NCI-H1092 (cell line): Measurements from ENCODE around the gene SLC25A47.
"Not testable (repeated sequence)": the region's sequence is repeated elsewhere in the genome, so short reads cannot be mapped to it uniquely, and the experiment has no call there.

ENCODE experiments used
- DNase-seq: peaks from one replicate; lab custom pipeline; 2025; lab: John Stamatoyannopoulos, UW

The SLC25A47 gene

DNA sequence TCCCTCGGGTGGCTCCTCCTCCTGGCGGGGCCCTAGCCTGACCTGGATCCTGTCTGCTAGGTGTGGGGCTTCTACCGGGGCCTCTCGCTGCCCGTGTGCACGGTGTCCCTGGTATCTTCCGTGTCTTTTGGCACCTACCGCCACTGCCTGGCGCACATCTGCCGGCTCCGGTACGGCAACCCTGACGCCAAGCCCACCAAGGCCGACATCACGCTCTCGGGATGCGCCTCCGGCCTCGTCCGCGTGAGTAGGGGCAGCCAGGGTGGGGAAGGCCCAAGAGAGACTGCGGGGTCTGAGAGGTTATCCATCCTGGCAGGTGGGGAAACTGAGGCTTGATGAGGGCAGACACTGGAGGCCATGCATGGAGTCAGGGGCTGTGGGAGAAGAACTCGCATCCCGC lies 4.0 kb downstream of the SLC25A47 start:
- DNase-seq: no peak

DNA sequence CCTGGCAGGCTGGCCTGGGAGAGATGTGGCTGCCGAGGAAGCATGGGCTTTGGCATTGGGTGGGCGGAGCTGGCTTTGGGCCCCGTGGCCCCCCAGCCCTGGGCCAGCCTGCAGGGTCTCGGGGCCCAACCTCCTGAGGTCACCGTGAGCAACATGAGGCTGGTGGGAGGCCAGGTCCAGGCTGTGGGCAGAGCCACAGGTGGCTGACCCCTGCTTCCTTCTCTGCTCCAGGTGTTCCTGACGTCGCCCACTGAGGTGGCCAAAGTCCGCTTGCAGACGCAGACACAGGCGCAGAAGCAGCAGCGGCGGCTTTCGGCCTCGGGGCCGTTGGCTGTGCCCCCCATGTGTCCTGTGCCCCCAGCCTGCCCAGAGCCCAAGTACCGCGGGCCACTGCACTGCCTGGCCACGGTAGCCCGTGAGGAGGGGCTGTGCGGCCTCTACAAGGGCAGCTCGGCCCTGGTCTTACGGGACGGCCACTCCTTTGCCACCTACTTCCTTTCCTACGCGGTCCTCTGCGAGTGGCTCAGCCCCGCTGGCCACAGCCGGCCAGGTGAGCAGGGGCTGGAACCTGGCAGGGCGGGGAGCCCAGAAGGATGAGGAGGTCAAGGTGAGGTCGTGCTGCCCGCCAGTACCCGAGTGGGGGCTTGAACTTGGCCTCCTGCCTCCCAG lies 5.5 kb downstream of the SLC25A47 start:
- DNase-seq: no peak

DNA sequence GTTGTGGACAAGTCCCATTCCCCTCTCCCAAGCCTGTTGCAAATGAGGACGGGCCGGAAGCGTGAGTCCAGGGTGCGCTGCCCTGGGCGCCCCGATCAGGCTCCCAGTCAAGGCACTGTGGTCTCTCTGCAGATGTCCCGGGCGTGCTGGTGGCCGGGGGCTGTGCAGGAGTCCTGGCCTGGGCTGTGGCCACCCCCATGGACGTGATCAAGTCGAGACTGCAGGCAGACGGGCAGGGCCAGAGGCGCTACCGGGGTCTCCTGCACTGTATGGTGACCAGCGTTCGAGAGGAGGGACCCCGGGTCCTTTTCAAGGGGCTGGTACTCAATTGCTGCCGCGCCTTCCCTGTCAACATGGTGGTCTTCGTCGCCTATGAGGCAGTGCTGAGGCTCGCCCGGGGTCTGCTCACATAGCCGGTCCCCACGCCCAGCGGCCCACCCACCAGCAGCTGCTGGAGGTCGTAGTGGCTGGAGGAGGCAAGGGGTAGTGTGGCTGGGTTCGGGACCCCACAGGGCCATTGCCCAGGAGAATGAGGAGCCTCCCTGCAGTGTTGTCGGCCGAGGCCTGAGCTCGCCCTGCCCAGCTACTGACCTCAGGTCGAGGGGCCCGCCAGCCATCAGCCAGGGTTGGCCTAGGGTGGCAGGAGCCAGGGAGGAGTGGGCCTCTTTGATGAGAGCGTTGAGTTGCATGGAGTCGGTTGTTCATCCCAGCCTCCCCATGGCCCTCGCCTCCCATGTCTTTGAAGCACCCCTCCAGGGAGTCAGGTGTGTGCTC lies 6.3 kb downstream of the SLC25A47 start:
- DNase-seq: no peak

DNA sequence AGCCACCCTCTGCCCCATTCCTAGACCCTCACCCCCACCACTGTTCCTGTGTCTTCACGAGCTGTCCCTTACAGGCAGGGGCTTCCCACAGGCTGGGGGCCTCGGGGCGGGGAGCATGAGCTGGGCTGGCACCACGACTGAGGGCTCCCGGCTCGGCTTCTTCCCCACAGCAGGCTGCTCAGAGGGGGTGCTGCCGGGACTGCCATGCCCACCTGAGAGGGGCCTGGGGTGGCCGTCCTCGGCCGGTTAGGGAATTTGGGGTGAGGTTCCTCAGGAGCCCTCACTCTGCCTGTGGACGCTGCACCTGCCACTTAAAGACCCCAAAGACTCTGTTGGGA lies 6.8 kb downstream of the SLC25A47 start:
- no peak for DNase-seq

DNA sequence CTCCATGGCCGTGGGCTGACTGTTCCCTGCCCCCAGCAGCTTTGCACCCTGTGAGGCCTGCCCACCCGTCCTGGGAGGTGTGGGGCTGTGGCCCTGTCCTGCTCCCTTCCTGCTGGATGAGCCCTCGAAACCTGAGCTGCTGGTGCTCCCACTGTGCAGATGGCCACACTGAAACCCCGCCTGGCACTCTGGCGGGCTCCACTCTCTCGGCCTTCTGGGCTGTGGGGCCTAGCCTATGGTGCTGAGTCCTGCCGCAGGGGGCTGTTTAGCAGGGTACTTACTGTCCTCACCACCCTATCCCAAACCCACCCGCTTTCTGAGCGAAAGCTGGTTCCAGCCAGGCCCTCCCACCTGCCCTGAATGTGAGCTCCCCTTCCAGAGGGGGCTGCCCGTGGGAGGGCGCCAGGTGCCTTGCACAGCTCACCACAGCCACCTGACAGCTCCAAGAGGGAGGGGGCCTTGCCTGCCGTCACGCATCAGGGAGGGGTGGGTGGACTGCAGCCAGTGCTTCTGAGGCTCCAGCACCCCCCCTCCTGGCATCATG lies 7.3 kb downstream of the SLC25A47 start:
- no peak for DNase-seq

- DNase-seq: no peak
These were observed 9.0 kb downstream of the SLC25A47 start for GRCh38 chr14:100332071-100332639.

- no peak for DNase-seq
These were observed 9.7 kb downstream of the SLC25A47 start for GRCh38 chr14:100332797-100333196.

GRCh38 chr14:100333311-100333710 lies 10.2 kb downstream of the SLC25A47 start:
- DNase-seq: no peak

DNA sequence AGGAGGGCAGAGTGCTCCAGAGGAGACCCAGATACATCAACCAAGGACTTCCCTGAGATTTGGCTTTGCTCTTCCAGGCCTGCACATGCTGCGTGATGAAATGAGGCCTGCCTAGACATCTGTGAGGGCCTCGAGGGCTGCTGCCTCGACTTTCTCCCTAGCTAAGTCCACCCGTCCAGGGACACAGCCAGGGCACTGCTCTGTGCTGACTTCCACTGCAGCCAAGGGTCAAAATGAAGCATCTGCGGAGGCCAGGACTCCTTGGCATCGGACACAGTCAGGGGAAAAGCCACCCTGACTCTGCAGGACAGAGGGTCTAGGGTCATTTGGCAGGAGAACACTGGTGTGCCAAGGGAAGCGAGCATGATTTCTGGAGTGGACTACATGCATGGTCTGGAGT lies 10.7 kb downstream of the SLC25A47 start:
- DNase-seq: no peak

DNA sequence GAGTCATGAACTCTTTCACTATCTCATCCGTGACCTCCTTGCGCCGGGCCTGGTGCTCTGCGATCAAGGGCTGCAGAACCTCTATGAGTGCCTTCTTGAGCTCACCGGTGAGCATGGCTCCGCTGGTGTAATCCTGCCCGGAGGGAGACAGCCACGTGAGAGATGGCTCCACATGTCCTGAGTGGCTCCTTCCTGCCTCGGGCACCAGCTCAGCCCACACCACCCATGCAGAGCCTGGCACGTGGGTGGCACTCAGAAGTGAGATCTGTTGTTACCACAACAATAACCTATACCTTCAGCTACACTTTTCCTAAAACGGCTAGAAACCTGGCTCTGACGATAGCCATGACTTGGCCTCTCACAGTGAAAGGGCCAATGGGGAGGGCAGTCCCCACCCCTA lies 11.8 kb downstream of the SLC25A47 start:
- DNase-seq: no peak

DNA sequence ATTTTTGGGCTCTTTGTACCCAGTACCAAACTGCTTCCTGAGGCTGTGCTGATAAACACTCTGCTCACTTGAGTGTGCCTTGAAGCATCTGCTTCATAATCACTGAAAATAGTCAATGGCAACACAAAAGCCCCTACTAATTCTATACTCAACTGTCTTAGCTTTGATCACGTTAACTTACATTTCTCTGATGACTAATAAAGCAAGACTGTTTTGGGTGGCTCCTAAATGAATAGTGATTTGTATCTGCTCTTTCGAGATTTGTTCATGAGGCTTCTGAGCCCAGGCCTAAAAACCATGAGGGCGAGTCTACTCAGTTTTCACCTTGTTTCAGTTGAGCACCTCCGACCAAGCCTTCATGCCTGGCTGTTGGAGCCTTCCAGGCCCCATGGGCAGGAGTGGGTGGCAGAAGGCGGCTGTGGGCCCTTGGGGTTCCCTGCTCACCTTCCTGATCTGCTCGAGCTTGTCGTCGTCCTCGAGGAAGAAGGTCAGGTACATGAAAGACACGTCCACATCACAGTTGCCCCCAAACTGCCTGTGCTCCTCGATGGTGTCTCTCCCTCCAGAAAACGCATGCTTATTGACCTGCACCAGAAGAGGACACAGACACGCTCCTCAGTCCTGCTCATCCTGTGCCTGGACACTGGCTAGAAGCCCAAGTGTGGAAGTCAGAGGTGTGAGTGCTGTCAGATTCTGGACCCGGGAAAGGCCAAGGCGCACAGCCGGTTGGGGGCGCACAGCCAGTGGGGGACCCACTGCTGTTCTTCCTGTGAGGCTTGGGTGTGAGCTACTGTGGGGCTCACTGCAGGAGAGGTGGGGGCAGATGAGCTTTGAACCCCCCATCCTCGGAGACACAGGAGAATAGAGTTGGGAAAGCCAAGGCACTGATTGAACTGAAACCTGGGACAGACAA lies 13.7 kb downstream of the SLC25A47 start:
- DNase-seq: no peak

GRCh38 chr14:100339766-100340422 lies 16.8 kb downstream of the SLC25A47 start:
- DNase-seq: no peak

DNA sequence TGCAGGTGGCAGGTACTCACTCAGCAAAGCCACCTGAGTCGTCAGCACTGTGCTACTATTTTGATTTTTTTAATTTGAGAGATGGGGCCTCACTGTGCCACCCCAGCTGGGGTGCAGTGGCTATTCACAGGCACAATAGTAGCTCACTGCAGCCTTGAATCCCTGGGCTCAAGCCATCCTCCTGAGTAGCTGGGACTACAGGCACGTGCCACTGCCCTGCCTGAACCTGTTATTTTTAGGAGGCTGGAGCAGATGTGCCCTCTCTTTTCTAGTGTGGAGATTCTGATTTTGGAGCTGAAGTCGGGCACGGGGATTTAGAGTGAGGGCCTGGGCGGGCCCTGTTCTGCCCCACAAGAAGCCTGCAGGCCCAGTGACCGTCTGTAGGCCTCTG lies 17.3 kb downstream of the SLC25A47 start:
- DNase-seq: no peak

- no peak for DNase-seq
These were observed 18.3 kb downstream of the SLC25A47 start for GRCh38 chr14:100341301-100342031.

DNA sequence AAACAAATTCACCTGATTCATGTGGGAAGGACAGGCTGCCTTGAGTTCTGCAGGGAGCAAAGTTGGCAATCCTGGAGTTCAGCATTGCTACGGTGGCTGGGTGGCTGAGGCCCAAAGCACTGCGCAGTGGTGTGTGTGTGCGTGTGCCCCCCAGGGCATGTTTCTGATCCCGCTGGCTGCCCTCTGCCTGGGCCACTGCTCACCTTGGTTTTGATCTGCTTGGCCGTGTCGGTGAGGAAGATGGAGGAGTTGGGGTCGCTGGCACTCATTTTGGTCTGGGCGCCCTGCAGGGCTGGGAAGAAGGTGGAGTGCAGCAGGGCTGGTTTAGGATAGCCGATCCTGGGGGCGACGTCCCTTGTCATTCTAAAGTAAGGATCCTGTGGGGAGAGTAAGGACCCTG lies 19.1 kb downstream of the SLC25A47 start:
- no peak for DNase-seq

GRCh38 chr14:100342826-100343225 lies 19.7 kb downstream of the SLC25A47 start:
- DNase-seq: not testable (repeated sequence)

DNA sequence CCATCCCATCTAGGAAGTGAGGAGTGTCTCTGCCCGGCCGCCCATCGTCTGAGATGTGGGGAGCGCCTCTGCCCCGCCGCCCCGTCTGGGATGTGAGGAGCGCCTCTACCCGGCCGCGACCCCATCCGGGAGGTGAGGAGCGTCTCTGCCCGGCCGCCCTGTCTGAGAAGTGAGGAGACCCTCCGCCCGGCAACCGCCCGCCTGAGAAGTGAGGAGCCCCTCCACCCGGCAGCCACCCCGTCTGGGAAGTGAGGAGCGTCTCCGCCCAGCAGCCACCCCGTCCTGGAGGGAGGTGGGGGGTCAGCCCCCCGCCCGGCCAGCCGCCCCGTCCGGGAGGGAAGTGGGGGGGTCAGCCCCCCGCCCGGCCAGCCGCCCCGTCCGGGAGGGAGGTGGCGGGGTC lies 21.5 kb downstream of the SLC25A47 start:
- DNase-seq: not testable (repeated sequence)

DNA sequence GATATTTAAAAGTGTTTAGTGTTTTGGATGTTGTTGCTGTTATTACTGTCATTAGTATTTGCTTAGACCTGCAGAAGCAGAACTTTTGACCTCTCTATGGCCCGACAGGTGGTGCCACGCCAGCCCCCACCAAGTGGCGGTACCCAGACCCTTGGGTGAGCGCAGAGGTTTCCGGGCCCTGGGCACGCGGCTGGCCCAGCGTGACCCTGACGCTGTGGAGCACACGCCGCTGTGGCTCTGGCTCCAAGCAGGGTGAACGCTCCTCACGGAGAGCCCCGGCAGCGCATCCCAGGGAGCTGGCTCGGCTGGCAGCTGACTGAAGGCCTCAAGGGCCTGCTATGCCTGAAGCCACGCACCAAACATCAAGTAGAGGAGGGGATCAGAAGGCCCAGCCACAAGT lies 22.6 kb downstream of the SLC25A47 start:
- no peak for DNase-seq

GRCh38 chr14:100346306-100347091 lies 23.4 kb downstream of the SLC25A47 start:
- DNase-seq: no peak

DNA sequence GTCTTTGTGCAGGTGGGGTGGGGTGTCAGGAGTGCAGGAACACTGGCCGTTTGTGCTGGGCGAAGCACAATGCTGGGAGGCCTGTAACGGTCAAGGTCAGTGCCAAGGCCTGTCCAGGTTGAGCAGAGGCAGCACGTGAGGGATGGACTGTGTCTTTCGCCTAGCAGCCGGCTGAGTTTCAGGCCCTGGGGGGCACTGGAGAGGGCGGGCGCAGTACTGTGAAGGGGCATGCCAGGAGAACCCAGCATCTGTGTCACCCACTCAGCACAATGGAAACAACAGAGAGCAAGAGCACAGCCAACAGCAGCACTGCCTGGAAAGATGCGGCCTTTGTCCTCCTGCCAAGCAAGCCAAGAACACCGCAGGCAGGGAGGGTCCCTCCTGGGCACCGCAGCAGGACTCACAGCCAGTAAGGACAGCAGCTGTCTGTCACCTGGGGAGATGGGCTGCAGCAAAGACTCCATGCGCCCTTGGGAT lies 25.2 kb downstream of the SLC25A47 start:
- DNase-seq: no peak
